Measurements from ENCODE around the gene CLEC4E. TPM values are rescaled to one million over a fixed set of nuclear protein-coding genes. Genes with fewer than 3 reads are reported as not detected.
"Not testable (repeated sequence)": the region's sequence is repeated elsewhere in the genome, so short reads cannot be mapped to it uniquely, and the experiment has no call there.

CLEC4E gene
- polyA plus RNA-seq, 1 donor from 2014 or later = not detected

DNA sequence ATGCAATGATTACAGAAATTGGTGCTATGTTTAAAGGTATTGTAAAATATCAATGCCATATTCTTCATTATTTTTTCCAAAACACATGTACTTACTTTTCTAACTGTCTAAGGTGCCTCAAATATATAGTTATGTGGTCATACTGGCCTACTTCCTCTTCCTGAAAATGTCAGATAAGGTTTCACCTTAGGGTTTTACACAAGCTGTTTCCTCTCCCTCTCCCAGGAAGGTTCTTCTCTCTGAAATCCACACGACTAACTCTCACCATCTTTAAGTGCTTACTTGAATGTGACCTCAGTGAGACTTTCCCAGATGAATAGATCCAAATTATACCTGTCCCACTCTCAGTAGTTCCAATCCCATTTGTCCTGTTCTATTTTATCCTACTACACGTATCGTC, 39.0 kb downstream of the CLEC4E start:
- Histone ChIP-seq H3K79me2 (replicated peaks; ENCODE audit: insufficient read depth, low read length) (no peaks in the 10 kb centered on the region), H3K36me3 (ENCODE audit: insufficient read depth, low read length) (no peaks in the 10 kb centered on the region), H3K4me2 (ENCODE audit: low read length) (no peak overlapping the region), H3K9me3 (ENCODE audit: low read length) (no peaks in the 10 kb centered on the region), H3K4me3 (ENCODE audit: low read length) (no peak overlapping the region), H3K9ac (ENCODE audit: low read length) (no peak overlapping the region), H3K27me3 (ENCODE audit: insufficient read depth, low read depth, low read length) (no peaks in the 10 kb centered on the region), H3K27ac (ENCODE audit: low read length) (no peak overlapping the region), H4K20me1 (ENCODE audit: insufficient read depth) (no peaks in the 10 kb centered on the region), H2AFZ (ENCODE audit: low read depth, low read length) (no peak overlapping the region), H3K9me2 (ENCODE audit: insufficient read depth, low read length) (no peaks in the 10 kb centered on the region), H3F3A (ENCODE audit: insufficient read depth, low read length, poor library complexity, severe bottlenecking) (no peaks in the 10 kb centered on the region)
- TF ChIP-seq RAD21 (conservative IDR thresholded peaks at IDR 0.05) = no peak
- TF ChIP-seq, protein P1, sequence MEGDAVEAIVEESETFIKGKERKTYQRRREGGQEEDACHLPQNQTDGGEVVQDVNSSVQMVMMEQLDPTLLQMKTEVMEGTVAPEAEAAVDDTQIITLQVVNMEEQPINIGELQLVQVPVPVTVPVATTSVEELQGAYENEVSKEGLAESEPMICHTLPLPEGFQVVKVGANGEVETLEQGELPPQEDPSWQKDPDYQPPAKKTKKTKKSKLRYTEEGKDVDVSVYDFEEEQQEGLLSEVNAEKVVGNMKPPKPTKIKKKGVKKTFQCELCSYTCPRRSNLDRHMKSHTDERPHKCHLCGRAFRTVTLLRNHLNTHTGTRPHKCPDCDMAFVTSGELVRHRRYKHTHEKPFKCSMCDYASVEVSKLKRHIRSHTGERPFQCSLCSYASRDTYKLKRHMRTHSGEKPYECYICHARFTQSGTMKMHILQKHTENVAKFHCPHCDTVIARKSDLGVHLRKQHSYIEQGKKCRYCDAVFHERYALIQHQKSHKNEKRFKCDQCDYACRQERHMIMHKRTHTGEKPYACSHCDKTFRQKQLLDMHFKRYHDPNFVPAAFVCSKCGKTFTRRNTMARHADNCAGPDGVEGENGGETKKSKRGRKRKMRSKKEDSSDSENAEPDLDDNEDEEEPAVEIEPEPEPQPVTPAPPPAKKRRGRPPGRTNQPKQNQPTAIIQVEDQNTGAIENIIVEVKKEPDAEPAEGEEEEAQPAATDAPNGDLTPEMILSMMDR (IDR thresholded peaks at IDR 0.05; ENCODE audit: poor library complexity, severe bottlenecking) = no peak
- TF ChIP-seq, protein P2, sequence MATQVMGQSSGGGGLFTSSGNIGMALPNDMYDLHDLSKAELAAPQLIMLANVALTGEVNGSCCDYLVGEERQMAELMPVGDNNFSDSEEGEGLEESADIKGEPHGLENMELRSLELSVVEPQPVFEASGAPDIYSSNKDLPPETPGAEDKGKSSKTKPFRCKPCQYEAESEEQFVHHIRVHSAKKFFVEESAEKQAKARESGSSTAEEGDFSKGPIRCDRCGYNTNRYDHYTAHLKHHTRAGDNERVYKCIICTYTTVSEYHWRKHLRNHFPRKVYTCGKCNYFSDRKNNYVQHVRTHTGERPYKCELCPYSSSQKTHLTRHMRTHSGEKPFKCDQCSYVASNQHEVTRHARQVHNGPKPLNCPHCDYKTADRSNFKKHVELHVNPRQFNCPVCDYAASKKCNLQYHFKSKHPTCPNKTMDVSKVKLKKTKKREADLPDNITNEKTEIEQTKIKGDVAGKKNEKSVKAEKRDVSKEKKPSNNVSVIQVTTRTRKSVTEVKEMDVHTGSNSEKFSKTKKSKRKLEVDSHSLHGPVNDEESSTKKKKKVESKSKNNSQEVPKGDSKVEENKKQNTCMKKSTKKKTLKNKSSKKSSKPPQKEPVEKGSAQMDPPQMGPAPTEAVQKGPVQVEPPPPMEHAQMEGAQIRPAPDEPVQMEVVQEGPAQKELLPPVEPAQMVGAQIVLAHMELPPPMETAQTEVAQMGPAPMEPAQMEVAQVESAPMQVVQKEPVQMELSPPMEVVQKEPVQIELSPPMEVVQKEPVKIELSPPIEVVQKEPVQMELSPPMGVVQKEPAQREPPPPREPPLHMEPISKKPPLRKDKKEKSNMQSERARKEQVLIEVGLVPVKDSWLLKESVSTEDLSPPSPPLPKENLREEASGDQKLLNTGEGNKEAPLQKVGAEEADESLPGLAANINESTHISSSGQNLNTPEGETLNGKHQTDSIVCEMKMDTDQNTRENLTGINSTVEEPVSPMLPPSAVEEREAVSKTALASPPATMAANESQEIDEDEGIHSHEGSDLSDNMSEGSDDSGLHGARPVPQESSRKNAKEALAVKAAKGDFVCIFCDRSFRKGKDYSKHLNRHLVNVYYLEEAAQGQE (IDR thresholded peaks at IDR 0.05; ENCODE audit: borderline replicate concordance) = no peak
- no peak for TF ChIP-seq MXI1 (conservative IDR thresholded peaks at IDR 0.05; ENCODE audit: poor library complexity, severe bottlenecking)
- TF ChIP-seq TAF1 (IDR thresholded peaks at IDR 0.05; ENCODE audit: low read depth) = no peak
- TF ChIP-seq EZH2 (IDR thresholded peaks at IDR 0.05; ENCODE audit: borderline replicate concordance, insufficient read depth, low read length, poor library complexity, severe bottlenecking) = no peak

DNA sequence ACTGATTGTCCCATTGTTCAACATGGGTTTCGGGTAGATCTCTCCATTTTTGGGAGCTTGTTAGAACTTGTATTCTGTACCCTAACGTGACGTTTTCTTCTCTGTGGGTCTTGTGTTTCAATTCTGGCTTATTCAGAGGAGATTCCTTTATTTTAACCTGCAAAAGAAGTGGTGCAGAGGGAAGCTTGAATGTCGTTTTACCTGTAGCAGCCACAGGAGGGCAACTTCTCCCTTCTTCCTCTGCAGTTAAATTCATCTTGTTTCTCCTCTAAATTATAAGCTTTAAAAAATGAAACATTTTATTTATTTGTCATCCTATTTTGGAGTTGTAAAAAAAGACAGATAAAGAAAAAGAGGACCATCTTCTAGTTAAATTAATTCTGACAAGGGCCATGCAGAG, 41.1 kb downstream of the CLEC4E start:
- TF ChIP-seq TAF1 (IDR thresholded peaks at IDR 0.05; ENCODE audit: low read depth) (no peak), SMC3 (conservative IDR thresholded peaks at IDR 0.05; ENCODE audit: poor library complexity) (no peak), POLR2AphosphoS5 (IDR thresholded peaks at IDR 0.05) (no peak), EZH2 (IDR thresholded peaks at IDR 0.05; ENCODE audit: borderline replicate concordance, insufficient read depth, low read length, poor library complexity, severe bottlenecking) (no peak), RAD21 (conservative IDR thresholded peaks at IDR 0.05) (no peak), EP300 (conservative IDR thresholded peaks at IDR 0.05; ENCODE audit: poor library complexity, severe bottlenecking) (no peak), MXI1 (conservative IDR thresholded peaks at IDR 0.05; ENCODE audit: poor library complexity, severe bottlenecking) (no peak)
- TF ChIP-seq, protein P2 (IDR thresholded peaks at IDR 0.05; ENCODE audit: borderline replicate concordance) = no peak
- TF ChIP-seq, protein P1 (IDR thresholded peaks at IDR 0.05; ENCODE audit: poor library complexity, severe bottlenecking) = no peak
- Histone ChIP-seq H3K9me3 (ENCODE audit: low read length) (no peaks in the 10 kb centered on the region), H3K4me3 (ENCODE audit: low read length) (no peak overlapping the region), H3K4me2 (ENCODE audit: low read length) (no peak overlapping the region), H3K36me3 (ENCODE audit: insufficient read depth, low read length) (no peaks in the 10 kb centered on the region), H3K27ac (ENCODE audit: low read length) (no peak overlapping the region), H3K79me2 (replicated peaks; ENCODE audit: insufficient read depth, low read length) (no peaks in the 10 kb centered on the region), H3K9me2 (ENCODE audit: insufficient read depth, low read length) (no peaks in the 10 kb centered on the region), H3K27me3 (ENCODE audit: insufficient read depth, low read depth, low read length) (no peaks in the 10 kb centered on the region), H3K9ac (ENCODE audit: low read length) (no peak overlapping the region), H4K20me1 (ENCODE audit: insufficient read depth) (no peaks in the 10 kb centered on the region), H3F3A (ENCODE audit: insufficient read depth, low read length, poor library complexity, severe bottlenecking) (no peaks in the 10 kb centered on the region), H2AFZ (ENCODE audit: low read depth, low read length) (no peak overlapping the region)

DNA sequence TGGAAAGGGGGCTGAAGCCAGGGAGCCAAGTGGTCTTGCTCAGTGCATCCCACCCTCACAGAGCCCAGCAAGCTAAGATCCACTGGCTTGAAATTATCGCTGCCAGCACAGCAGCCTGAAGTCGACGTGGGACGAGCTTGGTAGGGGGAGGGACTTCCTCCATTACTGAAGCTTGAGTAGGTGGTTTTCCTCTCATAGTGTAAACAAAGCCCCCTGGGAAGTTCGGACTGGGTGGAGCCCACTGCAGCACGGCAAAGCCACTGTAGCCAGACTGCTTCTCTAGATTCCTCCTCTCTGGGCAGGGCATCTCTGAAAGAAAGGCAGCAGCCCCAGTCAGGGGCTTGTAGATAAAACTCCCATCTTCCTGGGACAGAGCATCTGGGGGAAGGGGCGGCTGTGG, 44.6 kb downstream of the CLEC4E start:
- not testable (repeated sequence) for H4K20me1 ChIP-seq (ENCODE audit: insufficient read depth); H3K79me2 ChIP-seq (replicated peaks; ENCODE audit: insufficient read depth, low read length); H3K36me3 ChIP-seq (ENCODE audit: insufficient read depth, low read length); H2AFZ ChIP-seq (ENCODE audit: low read depth, low read length); H3K9me3 ChIP-seq (ENCODE audit: low read length); H3K27me3 ChIP-seq (ENCODE audit: insufficient read depth, low read depth, low read length); H3K9ac ChIP-seq (ENCODE audit: low read length); H3K27ac ChIP-seq (ENCODE audit: low read length); H3K4me3 ChIP-seq (ENCODE audit: low read length); H3K9me2 ChIP-seq (ENCODE audit: insufficient read depth, low read length); H3K4me2 ChIP-seq (ENCODE audit: low read length); H3F3A ChIP-seq (ENCODE audit: insufficient read depth, low read length, poor library complexity, severe bottlenecking)
